ENCODE measurements around the gene PNKD.

- TF ChIP-seq CTCF (conservative IDR thresholded peaks at IDR 0.05; ENCODE audit: low read length) (no peak), EZH2phosphoT487 (IDR thresholded peaks at IDR 0.05; ENCODE audit: borderline replicate concordance) (no peak)
Measured at GRCh38 chr2:218289639-218290315, 19.5 kb downstream of the PNKD start.
